Stimulated activated CD8-positive, alpha-beta memory T cell treated with anti-CD3 and anti-CD28 coated beads, Interleukin-4, amount 100 ng/mL, for 4 hours (primary cell): ENCODE data around the gene SRPK2.
"Not testable (repeated sequence)": the region's sequence is repeated elsewhere in the genome, so short reads cannot be mapped to it uniquely, and the experiment has no call there.

Source experiments
- DNase-seq, 2 donors: peaks; one replicate each; pipeline ENCODE4 v3.0.0-alpha.2; 2020; ENCODE audit warnings: low read depth in 2 of 2, low spot score in 1 of 2

The SRPK2 gene

DNA sequence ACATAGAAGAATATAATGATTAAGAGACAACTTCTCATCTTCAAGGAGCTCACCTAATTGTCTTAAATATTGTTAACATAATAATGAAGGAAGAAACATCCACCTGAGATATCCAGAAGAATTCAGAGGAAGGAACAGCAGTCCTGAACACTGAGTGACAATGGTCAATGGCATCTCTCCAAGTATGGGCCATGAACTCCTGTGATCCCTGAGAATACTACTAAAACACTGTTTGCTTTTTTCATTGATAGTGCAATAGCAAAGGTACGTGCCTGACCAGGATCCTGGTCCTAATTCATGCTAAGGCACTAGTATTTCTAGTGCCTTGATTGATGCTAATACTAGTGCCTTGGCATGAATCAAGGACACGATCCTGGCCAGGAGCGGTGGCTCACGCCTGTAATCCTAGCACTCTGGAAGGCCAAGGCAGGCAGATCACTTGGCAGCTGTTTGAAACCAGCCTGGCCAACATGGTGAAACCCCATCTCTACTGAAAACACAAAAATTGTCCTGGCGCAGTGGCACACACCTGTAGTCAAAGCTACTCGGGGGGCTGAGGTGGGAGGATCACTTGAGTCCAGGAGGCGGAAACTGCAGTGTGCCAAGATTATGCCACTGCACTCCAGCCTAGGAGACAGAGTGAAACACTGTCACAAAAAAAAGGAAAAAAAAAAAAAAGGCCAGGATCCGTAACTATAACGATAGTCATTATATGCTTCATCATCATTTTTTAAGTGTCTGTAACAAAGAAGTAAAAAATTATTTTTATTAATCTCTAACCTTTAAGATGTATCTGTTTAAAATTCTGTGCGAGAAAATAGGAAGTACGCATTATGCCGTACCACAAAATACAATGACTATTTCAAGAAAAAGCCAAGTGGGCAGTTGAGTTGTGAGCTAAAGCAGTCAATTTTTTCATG, 49.1 kb downstream of the SRPK2 start:
- DNase-seq: no peak

DNA sequence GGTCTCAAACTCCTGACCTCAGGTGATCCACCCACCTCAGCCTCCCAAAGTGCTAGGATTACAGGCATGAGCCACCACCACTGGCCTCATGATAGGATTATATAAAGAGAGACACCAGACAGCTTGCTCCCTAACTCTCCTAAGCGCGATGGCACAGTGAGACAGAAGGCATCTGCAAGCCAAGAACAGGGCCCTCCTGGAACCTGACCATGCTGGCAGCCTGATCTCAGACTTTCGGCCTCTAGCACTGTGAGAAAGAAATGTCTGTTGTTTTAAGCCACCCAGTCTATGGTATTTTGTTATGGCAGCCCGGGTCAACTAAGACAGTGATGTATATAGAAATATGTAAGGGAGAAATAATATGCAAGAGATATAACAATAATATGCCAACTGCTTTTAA, 51.2 kb downstream of the SRPK2 start:
- DNase-seq: no peak

DNA sequence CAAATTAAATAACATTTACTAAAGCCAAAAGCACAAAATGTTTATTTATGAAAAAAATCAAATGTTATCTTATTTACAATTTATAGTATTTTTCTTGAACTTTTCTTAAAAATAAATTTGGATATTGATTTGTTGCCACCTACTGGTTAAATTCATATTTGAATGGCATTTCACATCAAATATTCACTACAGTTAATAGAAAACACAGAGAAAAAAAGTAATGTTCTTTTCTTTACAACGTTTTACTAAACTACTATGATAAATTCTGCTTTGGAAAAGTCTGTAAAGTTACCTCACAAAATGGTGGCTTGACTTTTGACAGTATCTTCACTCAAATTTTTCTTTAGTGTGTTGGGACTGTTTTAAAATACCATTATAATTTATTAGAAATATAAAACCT, 52.7 kb downstream of the SRPK2 start:
- no peak for DNase-seq

DNA sequence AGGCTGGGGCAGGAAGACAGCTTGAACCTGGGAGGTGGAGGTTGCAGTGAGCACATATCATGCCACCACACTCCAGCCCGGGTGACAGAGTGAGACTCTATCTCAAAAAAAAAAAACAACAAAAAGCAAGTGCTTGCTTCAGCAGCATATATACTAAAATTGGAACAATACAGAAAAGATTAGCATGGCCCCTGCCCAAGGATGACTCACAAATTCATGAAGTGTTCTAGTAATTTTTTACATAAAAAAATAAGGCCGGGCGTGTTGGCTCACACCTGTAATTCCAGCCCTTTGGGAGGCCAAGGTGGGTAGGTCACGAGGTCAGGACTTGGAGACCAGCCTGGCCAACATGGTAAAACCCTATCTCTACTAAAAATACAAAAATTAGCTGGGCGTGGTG, 56.1 kb downstream of the SRPK2 start:
- not testable (repeated sequence) for DNase-seq

DNA sequence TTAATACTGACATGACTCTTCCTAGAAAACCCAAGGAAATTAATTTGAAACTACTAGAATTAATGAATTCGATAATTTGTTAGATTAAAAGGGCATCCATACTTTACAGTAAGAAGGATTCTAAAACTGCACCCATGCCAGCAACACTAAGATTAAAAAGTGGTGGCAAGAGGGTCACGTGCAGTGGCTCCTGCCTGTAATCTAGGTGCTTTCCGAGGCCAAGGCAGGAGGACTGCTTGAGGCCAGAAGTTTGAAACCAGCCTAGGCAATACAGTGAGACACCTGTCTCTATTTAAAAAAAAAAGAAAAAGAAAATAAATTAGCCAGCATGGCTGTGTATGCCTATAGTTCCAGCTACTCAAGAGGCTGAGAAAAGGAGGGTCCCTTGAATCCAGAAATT, 58.2 kb downstream of the SRPK2 start:
- no peak for DNase-seq

DNA sequence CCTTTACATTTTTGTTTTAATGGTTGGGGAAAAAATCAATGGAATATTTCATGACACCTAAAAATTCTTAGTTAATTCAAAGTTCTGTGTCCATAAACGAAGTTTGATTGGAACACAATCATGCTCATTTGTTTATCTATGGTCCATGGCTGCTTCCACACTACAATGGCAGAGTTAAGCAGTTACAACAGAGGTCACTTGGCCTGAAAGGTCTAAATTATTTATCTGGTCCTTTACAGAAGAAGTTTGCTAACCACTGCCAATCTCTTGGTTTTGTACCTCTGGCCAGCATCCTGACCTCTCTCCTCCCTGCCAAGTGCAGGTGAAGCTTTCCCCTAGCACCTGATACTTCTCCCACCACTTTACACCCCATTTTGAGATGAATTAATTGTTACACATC, 61.5 kb downstream of the SRPK2 start:
- DNase-seq: no peak

DNA sequence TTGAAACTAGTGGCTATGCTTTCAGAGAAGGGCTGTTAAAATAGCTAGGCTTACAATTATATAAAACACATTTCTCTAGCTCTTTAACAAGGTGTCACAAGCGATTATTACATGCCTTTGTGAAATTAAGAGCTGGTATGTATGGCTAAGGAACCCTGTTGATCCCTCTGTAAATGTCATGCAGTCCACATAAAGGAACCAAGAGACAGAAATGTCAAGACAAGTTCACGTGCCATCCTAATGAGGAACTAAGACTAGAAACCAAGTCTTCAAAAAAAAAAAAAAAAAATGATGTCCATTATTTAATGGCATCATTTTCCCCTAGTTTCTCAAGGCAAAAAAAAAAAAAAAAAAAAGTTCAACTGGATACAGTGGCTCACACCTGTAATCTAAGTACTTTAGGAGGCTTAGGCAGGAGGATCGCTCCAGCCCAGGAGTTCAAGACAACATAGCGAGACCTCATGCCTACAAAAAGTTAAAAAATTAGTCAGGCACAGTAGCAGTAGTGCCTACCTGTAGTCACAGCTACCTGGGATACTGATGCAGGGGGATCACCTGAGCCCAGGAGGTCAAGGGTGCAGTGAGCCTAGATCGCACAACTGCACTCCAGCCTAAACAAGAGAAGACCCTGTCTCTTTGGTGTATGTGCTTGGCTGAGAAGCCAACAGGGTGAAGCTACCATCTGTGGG, 63.4 kb downstream of the SRPK2 start:
- no peak for DNase-seq

DNA sequence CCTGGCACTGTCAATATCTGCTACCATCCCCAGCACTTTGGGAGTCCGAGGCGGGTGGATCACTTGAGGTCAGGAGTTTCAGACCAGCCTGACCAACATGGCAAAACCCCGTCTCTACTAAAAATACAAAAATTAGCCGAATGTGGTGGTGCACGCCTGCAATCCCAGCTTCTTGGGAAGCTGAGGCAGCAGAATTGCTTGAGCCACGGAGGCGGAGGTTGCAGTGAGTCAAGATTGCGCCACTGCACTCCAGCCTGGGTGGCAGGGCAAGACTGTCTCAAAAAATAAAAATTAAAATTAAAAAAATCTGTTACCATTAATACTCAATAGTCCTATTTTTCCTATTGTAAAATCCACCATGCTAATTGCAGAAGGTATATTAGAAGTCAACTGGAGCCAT, 64.1 kb downstream of the SRPK2 start:
- not testable (repeated sequence) for DNase-seq

DNA sequence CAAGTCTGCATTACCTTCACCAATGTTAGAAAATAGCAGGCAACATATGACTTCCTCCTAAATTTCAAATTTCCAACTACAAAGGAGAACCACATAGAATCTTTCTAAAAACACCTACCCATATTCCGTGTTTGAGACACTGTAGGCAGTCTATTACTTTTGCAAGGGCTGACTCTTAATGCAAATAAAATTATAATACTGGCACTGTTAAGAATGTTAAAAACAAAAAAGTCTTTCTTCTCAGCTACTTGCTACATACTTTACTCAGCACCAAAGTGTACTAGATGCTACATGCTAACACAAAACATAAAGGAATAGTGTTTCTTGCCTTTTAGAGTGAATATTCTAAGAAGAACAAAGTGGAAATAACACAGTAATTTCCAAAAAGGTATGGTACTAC, 65.4 kb downstream of the SRPK2 start:
- DNase-seq: no peak

DNA sequence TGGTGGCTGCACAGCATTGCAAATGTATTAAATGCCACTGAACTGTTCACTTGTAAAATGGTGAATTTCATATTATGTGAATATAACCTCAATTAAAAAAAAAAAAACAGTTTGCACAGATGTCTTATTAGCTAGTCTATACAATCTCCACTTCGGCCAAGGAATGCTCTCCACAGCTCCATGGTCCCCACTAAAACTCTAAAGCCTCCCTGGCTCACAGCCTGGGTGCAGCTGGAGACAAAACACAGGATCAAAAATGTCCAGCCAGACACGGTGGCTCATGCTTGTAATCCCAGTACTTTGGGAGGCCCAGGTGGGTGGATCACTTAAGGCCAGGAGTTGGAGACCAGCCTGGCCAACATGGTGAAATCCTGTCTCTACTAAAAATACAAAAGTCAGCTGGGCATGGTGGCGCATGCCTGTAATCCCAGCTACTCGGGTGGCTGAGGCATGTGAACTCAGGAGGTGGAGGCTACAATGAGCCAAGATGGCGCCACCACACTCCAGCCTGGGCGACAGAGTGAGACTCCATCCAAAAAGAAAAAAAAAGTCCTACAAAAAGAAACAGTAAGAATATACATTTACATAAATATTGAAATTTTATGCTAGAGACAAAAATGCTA, 66.0 kb downstream of the SRPK2 start:
- no peak for DNase-seq

DNA sequence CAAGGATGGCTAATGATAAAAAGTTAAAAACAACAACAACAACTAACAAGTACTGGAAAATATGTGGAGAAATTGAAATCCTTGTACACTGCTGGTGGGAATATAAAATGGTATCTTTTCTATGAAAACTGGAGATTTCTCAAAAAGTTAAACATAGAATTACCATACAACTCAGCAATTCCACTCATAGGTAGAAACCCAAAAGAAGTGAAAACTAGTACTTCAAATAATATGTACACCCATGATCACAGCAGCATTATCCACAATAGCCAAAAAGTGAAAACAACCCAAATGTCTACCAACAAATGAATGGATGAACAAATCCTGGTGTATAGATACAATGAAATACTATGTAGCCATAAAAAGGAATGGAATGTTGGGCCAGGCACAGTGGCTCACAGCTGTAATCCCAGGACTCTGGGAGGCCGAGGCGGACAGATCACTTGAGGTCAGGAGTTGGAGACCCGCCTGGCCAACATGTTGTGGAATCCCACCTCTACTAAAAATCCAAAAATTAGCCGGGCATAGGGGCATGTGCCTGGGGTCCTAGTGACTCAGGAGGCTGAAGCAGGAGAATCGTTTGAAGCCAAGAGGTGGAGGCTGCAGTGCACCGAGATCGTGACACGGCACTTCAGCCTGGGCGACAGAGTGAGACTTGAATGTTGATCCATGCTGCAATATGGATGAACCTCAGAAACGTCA, 66.8 kb downstream of the SRPK2 start:
- no peak for DNase-seq

DNA sequence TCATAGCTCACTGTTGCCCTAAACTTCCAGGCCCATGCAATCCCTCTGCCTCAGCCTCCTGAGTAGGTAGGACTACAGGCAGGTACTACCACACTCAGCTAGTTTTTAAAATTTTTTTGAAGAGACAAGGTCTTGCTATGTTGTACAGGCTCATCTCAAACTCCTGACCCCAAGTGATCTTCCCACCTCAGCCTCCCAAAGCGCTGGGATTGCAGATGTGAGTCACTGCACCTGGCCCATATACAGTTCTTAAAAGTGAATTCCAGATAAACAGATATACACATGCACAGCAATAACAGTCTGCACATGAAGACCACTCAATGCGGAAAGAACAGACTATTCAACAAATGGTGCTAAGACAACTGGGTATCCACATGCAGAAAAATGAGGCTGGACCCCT, 67.8 kb downstream of the SRPK2 start:
- no peak for DNase-seq

DNA sequence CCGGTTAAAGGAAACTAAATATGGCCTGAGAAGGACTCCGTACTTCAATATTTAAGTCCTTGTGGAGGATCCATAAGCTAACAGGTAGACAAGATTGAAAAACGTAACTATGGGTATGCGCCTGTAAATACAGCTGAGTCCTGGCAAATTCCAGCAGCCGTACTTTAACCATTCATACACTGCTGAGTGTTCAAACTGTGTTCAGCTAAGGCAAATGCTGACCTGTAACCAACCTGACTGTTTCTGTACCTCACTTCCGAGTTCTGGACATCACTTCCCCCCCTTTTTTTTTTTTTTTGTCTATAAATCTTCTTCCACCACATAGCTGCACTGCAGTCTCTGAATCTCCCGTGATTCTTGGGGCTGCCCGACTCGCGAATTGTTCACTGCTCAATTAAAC, 69.1 kb downstream of the SRPK2 start:
- DNase-seq: no peak

DNA sequence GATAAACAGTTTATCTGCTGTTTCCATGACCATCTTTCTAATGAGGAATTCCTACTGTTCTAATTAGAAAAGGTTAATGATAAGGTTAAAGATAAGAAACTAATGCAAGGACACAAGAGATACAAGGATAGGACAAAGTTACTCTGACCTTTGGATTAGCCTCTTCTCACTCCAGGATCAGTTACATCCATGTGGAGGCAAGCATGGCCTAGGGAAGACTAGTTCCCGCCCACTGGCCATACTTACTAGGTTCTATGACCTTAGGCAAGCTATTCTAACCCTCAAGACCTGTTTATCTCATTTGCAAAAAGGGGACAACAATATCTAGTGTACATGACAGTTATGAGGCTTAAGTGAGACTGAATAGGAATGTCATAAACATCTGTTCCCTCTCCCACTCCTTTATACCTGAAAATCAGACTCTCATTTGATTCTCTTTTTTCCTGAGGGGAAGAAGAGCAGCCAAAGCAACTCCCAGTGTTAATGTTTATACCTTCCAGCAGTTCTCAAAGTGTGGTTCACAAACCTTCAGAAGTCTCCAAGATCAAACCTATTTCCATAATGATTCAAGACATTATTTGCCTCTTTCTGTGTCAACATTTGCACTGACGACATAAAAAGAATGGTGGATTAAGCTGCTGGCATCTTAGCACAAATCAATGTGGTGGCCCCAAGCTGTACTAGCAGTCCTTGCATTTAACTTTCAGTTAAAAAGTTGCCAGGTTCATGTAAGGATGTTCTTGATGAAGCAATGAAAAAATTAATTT, 72.0 kb downstream of the SRPK2 start:
- DNase-seq: no peak

DNA sequence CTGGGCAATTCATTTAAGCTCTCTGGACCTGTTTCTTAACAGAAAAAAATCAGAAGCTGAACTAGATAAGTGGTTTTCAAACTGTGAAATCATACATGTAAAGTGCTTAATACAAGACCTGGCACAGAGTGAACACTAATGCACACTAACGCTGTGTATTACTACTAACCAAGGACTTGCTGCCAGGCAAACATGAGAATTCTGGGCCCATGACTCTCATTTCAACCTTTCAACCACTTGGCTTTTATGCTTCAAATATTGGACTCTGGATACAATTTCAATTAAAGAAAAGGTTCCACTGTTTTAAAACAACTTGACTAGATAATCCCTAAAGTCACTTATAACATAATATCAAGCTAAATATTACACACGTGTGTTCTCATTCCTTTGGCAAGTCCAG, 73.4 kb downstream of the SRPK2 start:
- DNase-seq: no peak

DNA sequence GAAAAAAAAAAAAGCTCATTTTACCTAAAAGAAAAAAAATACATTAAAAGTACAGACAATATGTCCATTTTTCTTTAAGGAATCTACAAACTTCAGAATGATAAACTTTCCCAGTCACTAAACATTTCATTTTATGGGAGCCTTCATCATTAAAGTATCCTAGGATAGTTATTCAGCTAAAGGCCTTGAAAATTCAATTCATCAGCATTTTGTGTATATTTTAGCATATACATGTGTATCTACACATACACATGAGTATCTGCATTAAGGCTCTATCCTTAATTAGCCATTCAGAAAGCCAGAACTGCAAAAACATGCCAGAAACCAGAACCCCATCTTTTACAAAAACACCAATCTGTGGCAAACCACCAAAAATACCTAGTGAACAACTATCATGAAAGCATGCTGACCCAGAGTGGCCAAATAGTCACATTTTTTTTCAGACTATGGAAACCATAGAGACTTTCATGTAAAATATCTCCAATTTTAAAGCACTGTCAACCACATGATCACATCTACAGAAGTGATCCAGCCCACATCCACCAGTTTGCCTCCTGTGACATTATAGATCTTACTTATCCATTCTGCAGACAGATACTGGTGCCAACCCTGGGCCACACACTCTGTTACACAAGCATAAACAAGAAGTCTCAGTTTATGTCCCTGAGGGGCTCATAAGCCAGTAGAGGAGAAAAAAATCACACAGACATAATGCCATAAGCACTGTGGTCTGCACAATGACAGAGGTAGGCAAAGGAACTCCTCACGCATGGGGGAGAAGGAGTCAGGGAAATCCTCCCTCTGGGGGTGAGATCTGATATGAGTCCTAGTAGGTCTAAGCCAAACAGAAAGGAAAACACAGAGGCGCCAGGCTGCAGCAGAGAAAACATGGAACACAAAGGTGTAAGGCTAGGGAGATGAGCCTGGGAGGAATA, 79.2 kb downstream of the SRPK2 start:
- DNase-seq: no peak

DNA sequence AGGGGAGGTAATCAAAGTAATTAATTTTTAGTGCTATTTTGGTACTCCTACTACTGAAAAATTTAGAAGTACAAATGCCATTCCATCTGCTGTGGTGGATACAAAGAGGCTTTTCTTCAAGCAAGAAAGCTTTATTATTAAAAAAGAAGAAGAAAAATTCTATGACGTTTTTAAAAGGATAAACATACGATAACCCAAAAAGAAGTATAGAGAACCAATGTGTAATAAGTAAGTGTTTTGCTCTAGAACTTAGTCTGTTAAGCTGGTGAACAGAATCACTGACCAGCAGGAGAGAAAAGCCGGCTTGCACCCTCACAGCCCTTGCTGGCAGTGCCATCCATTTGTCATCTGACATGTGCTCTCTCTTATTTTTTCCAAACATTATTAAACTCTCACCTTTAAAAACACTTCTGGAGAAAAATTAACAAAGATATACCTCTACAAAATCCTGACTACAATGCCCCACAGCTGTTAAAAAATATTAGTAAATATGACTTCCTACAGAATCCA, 81.5 kb downstream of the SRPK2 start:
- DNase-seq: no peak

DNA sequence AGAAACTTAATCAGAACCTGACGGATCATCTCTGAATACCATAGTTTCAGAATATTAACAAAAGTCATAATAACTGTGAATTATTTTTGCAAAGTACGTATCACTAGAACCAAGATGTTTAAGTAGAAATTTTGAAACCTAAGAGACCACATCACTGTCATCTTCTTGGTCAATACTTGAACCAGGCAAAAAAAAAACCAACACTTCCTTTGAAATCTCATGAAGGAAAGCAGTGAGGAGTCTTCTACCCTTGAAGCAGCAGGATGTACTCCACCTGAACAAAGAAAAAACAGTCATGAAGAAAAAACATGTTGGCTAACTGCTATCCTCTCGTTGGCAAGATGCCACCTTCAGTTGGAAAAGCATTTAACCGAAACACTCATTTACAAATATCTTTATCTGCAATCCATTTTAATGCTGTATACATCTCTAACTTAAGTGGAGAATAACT, 82.4 kb downstream of the SRPK2 start:
- no peak for DNase-seq

DNA sequence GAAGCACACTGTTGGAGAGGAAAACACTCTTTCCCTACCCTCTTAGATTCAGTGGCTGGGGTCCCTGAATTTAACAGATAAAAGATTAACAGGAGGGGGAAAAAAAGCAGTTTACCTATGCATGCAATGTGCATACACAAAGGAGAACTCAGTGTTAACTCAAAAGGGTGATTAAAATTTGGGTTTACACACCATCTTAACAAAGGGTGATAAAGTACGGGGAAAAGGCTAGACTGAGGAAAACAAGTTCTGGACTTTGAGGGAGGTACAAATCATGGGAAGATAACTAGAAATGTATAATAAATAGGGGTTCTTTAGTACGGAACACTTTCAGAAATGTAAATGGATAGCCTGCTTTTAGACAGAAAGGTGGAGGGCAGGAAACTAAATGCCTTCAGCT, 83.1 kb downstream of the SRPK2 start:
- no peak for DNase-seq
